ENCODE data around the gene GBF1. TPM values are rescaled to one million over a fixed set of nuclear protein-coding genes. Genes with fewer than 3 reads are reported as not detected.

The GBF1 gene
- total and polyA plus RNA-seq, 2 of the 13 experiments (the other 11 are each of a cell fraction or from before 2014, with no cell fraction given): 17.1 to 21.9 TPM

DNA sequence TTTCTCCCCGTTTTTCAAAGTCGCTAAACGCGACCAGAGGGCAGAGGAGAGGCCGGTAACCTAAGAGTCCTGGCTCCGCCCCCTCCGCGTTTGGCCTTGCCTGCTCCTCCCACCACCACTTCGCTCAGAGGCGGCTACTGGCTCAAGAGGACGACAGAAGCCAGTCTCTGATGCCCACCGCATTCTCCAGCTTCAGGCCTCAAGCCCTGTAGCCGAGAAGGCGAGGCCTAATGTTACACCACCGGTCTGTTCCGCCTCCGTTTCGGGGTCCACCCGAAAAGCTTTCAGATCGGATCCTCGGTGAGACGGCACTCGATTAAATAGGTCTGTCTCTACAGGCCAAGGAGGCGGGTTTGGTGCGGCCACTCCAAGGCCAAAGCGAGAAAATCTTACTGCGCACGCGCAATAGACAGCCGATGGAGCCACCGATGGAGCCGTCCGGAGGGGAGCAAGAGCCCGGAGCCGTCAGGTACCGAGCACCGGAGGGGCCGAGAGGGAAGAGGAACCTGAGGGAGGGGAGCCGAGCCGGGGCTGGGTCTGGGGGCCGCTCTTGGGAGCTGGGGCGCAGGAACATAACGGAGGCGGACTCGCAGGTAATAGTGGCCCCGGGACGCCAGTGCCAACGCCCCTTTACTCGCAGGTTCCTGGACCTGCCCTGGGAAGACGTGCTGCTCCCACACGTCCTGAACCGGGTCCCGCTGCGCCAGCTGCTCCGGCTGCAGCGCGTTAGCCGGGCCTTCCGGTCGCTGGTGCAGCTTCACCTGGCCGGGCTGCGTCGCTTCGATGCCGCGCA, 175.6 kb downstream of the GBF1 start, which contains the start of gene FBXL15 (continued):
- TF ChIP-seq, protein P1, sequence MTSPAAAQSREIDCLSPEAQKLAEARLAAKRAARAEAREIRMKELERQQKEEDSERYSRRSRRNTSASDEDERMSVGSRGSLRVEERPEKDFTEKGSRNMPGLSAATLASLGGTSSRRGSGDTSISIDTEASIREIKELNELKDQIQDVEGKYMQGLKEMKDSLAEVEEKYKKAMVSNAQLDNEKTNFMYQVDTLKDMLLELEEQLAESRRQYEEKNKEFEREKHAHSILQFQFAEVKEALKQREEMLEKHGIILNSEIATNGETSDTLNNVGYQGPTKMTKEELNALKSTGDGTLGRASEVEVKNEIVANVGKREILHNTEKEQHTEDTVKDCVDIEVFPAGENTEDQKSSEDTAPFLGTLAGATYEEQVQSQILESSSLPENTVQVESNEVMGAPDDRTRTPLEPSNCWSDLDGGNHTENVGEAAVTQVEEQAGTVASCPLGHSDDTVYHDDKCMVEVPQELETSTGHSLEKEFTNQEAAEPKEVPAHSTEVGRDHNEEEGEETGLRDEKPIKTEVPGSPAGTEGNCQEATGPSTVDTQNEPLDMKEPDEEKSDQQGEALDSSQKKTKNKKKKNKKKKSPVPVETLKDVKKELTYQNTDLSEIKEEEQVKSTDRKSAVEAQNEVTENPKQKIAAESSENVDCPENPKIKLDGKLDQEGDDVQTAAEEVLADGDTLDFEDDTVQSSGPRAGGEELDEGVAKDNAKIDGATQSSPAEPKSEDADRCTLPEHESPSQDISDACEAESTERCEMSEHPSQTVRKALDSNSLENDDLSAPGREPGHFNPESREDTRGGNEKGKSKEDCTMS (CRISPR knock-in tag; conservative IDR thresholded peaks at IDR 0.05): no peak; the same call in 1 of the 2 replicates
- peak; percentile 75 for TF ChIP-seq MED1 (CRISPR knock-in tag; IDR thresholded peaks at IDR 0.05)
- TF ChIP-seq NRL (CRISPR knock-in tag; IDR thresholded peaks at IDR 0.05; ENCODE audit: borderline replicate concordance): peak; percentile 61; the same call in 1 of the 2 replicates
- TF ChIP-seq SP2 (CRISPR knock-in tag; IDR thresholded peaks at IDR 0.05): no peak
- TF ChIP-seq, protein P2, sequence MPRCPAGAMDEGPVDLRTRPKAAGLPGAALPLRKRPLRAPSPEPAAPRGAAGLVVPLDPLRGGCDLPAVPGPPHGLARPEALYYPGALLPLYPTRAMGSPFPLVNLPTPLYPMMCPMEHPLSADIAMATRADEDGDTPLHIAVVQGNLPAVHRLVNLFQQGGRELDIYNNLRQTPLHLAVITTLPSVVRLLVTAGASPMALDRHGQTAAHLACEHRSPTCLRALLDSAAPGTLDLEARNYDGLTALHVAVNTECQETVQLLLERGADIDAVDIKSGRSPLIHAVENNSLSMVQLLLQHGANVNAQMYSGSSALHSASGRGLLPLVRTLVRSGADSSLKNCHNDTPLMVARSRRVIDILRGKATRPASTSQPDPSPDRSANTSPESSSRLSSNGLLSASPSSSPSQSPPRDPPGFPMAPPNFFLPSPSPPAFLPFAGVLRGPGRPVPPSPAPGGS (CRISPR knock-in tag; IDR thresholded peaks at IDR 0.05): no peak
- no peak for TF ChIP-seq ZNF570 (CRISPR knock-in tag; IDR thresholded peaks at IDR 0.05; ENCODE audit: borderline replicate concordance)
- TF ChIP-seq SMYD3 (CRISPR knock-in tag; IDR thresholded peaks at IDR 0.05): peak; percentile 71
- TF ChIP-seq NCOA1 (CRISPR knock-in tag; IDR thresholded peaks at IDR 0.05): peak; percentile 63; the same call in 1 of the 2 replicates
- no peak for TF ChIP-seq PRMT3 (CRISPR knock-in tag; IDR thresholded peaks at IDR 0.05; ENCODE audit: borderline replicate concordance, low read depth)
- TF ChIP-seq ATF7-NPFF (CRISPR knock-in tag; IDR thresholded peaks at IDR 0.05; ENCODE audit: low read depth): 0 out of 2 replicates have a peak, but pooled peaks have one; percentile 20
- no peak for TF ChIP-seq ZNF496 (CRISPR knock-in tag; IDR thresholded peaks at IDR 0.05; ENCODE audit: insufficient replicate concordance)
- TF ChIP-seq ZNF713 (CRISPR knock-in tag; IDR thresholded peaks at IDR 0.05): no peak; the same call in 1 of the 2 replicates
- no peak for TF ChIP-seq ZNF883 (CRISPR knock-in tag; IDR thresholded peaks at IDR 0.05; ENCODE audit: not compliant biosample characterization)
- TF ChIP-seq, protein P3, sequence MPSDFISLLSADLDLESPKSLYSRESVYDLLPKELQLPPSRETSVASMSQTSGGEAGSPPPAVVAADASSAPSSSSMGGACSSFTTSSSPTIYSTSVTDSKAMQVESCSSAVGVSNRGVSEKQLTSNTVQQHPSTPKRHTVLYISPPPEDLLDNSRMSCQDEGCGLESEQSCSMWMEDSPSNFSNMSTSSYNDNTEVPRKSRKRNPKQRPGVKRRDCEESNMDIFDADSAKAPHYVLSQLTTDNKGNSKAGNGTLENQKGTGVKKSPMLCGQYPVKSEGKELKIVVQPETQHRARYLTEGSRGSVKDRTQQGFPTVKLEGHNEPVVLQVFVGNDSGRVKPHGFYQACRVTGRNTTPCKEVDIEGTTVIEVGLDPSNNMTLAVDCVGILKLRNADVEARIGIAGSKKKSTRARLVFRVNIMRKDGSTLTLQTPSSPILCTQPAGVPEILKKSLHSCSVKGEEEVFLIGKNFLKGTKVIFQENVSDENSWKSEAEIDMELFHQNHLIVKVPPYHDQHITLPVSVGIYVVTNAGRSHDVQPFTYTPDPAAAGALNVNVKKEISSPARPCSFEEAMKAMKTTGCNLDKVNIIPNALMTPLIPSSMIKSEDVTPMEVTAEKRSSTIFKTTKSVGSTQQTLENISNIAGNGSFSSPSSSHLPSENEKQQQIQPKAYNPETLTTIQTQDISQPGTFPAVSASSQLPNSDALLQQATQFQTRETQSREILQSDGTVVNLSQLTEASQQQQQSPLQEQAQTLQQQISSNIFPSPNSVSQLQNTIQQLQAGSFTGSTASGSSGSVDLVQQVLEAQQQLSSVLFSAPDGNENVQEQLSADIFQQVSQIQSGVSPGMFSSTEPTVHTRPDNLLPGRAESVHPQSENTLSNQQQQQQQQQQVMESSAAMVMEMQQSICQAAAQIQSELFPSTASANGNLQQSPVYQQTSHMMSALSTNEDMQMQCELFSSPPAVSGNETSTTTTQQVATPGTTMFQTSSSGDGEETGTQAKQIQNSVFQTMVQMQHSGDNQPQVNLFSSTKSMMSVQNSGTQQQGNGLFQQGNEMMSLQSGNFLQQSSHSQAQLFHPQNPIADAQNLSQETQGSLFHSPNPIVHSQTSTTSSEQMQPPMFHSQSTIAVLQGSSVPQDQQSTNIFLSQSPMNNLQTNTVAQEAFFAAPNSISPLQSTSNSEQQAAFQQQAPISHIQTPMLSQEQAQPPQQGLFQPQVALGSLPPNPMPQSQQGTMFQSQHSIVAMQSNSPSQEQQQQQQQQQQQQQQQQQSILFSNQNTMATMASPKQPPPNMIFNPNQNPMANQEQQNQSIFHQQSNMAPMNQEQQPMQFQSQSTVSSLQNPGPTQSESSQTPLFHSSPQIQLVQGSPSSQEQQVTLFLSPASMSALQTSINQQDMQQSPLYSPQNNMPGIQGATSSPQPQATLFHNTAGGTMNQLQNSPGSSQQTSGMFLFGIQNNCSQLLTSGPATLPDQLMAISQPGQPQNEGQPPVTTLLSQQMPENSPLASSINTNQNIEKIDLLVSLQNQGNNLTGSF (CRISPR knock-in tag; IDR thresholded peaks at IDR 0.05): peak; percentile 32
- no peak for TF ChIP-seq PLRG1 (conservative IDR thresholded peaks at IDR 0.05)
- TF ChIP-seq ZNF501 (CRISPR knock-in tag; IDR thresholded peaks at IDR 0.05): peak; percentile 58
- no peak for TF ChIP-seq RAD21 (CRISPR knock-in tag; IDR thresholded peaks at IDR 0.05)
- TF ChIP-seq HOXD1 (CRISPR knock-in tag; IDR thresholded peaks at IDR 0.05): no peak; the same call in 1 of the 2 replicates
- TF ChIP-seq WIZ (CRISPR knock-in tag; IDR thresholded peaks at IDR 0.05): peak; percentile 52; the same call in 1 of the 2 replicates
